Small intestine (tissue), 16 donors: Measurements from ENCODE around the gene GRB10. TPM values are rescaled to one million over a fixed set of nuclear protein-coding genes. Genes with fewer than 3 reads are reported as not detected.

Experiments
- DNase-seq, 2 donors: peaks; one replicate each; pipeline versions ENCODE4 v3.0.0 to v3.0.0-alpha.2; 2013
- FAIRE-seq: peaks from 2 replicates; lab custom pipeline; 2012; peaks lifted over from hg19 to GRCh38; lab: Jason Lieb, UNC
- H3K27ac ChIP-seq, 3 donors: one replicate each; pipeline ENCODE4 v1.5.1; 2013; ENCODE audit warnings: low read length in 2 of 3, mild to moderate bottlenecking in 2 of 3, control low read depth in 1 of 3, inconsistent platforms in 1 of 3, low read depth in 1 of 3, moderate library complexity in 1 of 3
- H3K27me3 ChIP-seq, 3 donors: one replicate each; pipeline ENCODE4 v1.6.1; 2013; ENCODE audit warnings: low read length in 3 of 3, inconsistent platforms in 1 of 3; ENCODE audit not compliant: control insufficient read depth in 3 of 3, insufficient read depth in 3 of 3
- H3K36me3 ChIP-seq, 3 donors: one replicate each; pipeline ENCODE4 v1.6.1; 2013; ENCODE audit warnings: low read length in 3 of 3, inconsistent platforms in 1 of 3, low read depth in 1 of 3, mild to moderate bottlenecking in 1 of 3, moderate library complexity in 1 of 3; ENCODE audit not compliant: control insufficient read depth in 3 of 3, insufficient read depth in 2 of 3
- H3K4me1 ChIP-seq, 3 donors: one replicate each; pipeline ENCODE4 v1.6.1; 2013; ENCODE audit warnings: low read length in 2 of 3, inconsistent platforms in 1 of 3, low read depth in 1 of 3, mild to moderate bottlenecking in 1 of 3, moderate library complexity in 1 of 3; ENCODE audit not compliant: control insufficient read depth in 3 of 3, insufficient read depth in 2 of 3
- H3K4me3 ChIP-seq, 3 donors: one replicate each; pipeline ENCODE4 v1.5.1; 2013; ENCODE audit warnings: low read length in 3 of 3, control low read depth in 1 of 3, inconsistent platforms in 1 of 3, low read depth in 1 of 3, mild to moderate bottlenecking in 1 of 3, moderate library complexity in 1 of 3
- H3K9me3 ChIP-seq, 2 donors: one replicate each; pipeline ENCODE4 v1.6.1; 2013; ENCODE audit warnings: low read depth in 1 of 2, low read length in 1 of 2; ENCODE audit not compliant: control insufficient read depth in 2 of 2, insufficient read depth in 1 of 2
- WGBS, 3 donors: extraction: QIAGEN DNeasy Blood & Tissue Kit; methylation state at CpG; one replicate each; pipeline ENCODE4 v1.1.7; 2013; 5-methylcytosine and 5-hydroxymethylcytosine counted together
- long read RNA-seq, 10 donors: transcript quantifications; one replicate each; lab custom pipeline, GENCODE V29; 2026
- polyA plus RNA-seq, 4 donors: library from polyadenylated mRNA; stranded (reverse) in 3 of 4; unstranded in 1 of 4; fragments of 200-250 nt in 3 of 4; fragments of 120-200 nt in 1 of 4; gene quantifications; one replicate each; pipeline versions ENCODE4 v1.2.1 to v1.2.3, GENCODE V29; 2013
- donor health status: healthy with polysubstance abuse.
- donor health status: control.
- donor health status: control.
- donor health status: Bipolar disorder and iron deficiency.
- donor health status: healthy.

GRB10 gene
- polyA plus RNA-seq = 10 to 100 TPM; 14.5 to 33.8 (median 22.1) TPM
- long read RNA-seq, donor 1 = 0 reads
- long read RNA-seq, donor 2, partial matches to known transcripts = 0 of 1 reads
- long read RNA-seq, donor 2, other reads (novel, unspliced or antisense) = 0 of 1 reads
- long read RNA-seq, donor 3 = 0 reads
- long read RNA-seq, donor 4 = 0 reads
- long read RNA-seq, donor 5 = 0 reads
- long read RNA-seq, donor 6, full-length matches to known transcripts = 1 of 1 reads
- long read RNA-seq, donor 6, partial matches to known transcripts = 0 of 1 reads
- long read RNA-seq, donor 6, other reads (novel, unspliced or antisense) = 0 of 1 reads
- long read RNA-seq, donor 7, full-length matches to known transcripts = 2 of 2 reads
- long read RNA-seq, donor 7, partial matches to known transcripts = 0 of 2 reads
- long read RNA-seq, donor 7, other reads (novel, unspliced or antisense) = 0 of 2 reads
- long read RNA-seq, donor 8 = 0 reads
- long read RNA-seq, donor 9 = 0 reads
- long read RNA-seq, donor 10, full-length matches to known transcripts = 2 of 2 reads
- long read RNA-seq, donor 10, partial matches to known transcripts = 0 of 2 reads
- long read RNA-seq, donor 10, other reads (novel, unspliced or antisense) = 0 of 2 reads

DNA sequence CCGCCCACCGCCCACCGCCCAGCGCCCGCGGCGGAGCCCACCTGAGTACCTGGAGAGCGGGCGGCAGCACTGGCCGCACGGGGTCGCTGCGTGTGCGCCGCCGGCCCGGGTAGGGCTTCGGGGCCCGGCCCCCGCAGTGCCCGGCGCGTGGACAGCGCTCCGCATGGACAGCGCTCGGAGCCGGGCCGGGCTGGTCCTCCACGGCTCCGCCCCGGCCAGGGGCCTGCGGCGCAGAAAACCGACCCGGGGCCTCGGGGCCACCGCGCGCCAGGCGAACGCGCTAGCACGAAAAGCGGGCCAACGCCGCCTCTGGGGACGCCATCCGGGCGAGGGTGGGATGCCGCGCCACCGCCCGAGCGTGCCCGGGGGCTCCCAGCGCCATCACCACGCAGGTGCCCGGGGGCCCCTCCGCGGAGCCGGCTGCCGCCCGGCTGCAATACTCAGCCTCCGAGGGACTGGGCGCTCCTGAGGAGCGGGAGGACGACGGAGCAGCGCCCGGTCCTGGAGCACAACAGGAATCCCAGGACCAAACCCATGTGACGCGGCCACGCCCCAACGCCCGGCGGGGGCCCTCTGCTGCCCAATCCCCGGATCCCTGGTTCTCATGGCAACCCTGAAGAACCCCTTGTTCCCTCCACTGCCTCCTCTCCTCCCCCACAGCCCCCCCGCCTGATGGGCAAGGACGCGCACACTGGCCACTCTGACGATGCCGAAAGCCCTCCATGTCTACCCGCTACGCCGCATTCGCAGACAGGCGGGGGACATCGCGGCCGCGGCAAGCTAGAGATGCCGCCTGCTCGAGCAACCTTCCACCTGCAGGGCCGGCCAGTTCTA lies at the start of gene GRB10:
Gene GRB10 (minus strand): TSS at position 522 of the 834 bp plus-strand sequence. CDS start 50,574 bp downstream, outside the sequence.
- H3K27me3 ChIP-seq = peaks cover 0 to 18% (median 3%) of the 10 kb centered on the region in 3 donors
- H3K27ac ChIP-seq = no peak within 1 kb of the TSS
- H3K9me3 ChIP-seq = peaks cover 0 to 8% of the 10 kb centered on the region in 2 donors
- no peak for FAIRE-seq
- peaks cover 0 to 4% (median 3%) of the 10 kb centered on the region in 3 donors for H3K4me1 ChIP-seq
- WGBS, 3 donors = 42 to 55% (median 50%) methylated on average over 58 to 95 of the region's 95 CpGs
- peak within 1 kb of the TSS in 2 of 3 donors; percentile 11 to 49 for H3K4me3 ChIP-seq
- peaks cover 0 to 3% (median 0%) of the 10 kb centered on the region in 3 donors for H3K36me3 ChIP-seq
- DNase-seq = peak in 1 of 2 donors; percentile 45

DNA sequence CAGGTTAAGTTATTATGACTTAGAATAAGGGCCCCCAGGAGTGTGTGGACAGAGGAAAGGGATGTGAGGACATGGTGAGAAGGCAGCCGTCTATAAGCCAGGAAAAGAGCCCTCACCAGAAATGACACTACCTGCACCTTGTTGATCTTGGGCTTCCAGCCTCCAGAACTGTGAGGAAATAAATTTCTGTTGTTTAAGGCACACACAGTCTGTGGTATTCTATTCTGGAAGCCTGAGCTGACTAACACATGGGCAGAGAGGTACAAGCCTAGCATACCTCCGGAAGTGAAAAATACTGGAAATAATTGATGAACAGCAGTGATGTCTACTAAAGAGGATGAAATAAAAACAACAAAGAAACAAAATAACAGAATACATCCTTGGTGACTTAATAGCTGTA lies 46.1 kb upstream of the GRB10 start:
- Histone ChIP-seq H3K27me3 (no peaks in the 10 kb centered on the region), H3K36me3 (no peaks in the 10 kb centered on the region), H3K27ac (no peak overlapping the region), H3K4me3 (no peak overlapping the region), H3K4me1 (peaks cover 0 to 25% (median 3%) of the 10 kb centered on the region in 3 donors), H3K9me3 (no peaks in the 10 kb centered on the region)
- DNase-seq (no peak), FAIRE-seq (no peak)
- WGBS, 3 donors = 93 to 99% (median 96%) methylated on average over 2 of the region's 2 CpGs

DNA sequence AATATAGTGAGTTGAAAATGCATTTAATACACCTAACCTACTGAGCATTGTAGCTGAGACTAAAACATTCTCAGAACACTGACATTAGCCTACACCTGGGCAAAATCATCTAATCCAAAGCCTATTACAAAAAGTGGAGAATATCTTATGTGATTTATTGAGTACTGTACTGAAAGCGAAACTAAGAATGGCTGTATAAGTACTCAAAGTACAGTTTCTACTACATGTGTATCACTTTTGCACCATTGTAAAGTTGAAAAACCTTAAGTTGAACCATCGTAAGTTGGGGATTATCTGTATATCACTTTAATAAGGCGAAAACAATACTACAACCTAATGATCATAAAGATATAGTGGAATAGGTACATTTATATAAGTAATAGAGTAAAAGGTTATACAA lies 45.4 kb upstream of the GRB10 start:
- peak; percentile 37 to 54 for DNase-seq
- WGBS, 3 donors = 21 to 59% (median 32%) methylated on average over 3 of the region's 3 CpGs
- Histone ChIP-seq H3K9me3 (no peaks in the 10 kb centered on the region), H3K27me3 (no peaks in the 10 kb centered on the region), H3K27ac (no peak overlapping the region), H3K4me3 (no peak overlapping the region), H3K4me1 (peaks cover 0 to 18% (median 3%) of the 10 kb centered on the region in 3 donors), H3K36me3 (no peaks in the 10 kb centered on the region)
- no peak for FAIRE-seq

DNA sequence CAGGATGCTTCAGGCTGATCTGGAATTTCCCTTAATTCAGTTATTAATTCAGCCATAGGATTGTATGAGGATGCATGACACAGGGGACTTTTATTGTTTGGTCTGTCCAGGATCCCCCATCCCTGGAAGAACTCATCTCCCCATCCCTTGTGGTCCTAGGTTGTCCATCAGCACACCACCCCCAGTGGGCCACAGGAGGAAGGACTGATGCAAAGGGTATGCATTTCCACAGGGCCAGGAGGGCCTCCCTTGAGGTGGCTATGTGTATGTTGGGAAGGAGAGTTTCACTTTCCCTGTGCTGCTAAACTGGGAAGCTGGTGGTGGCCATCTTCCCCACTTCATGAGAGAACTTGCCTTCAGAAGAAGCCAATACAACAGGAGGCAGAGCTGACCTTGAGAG lies 44.6 kb upstream of the GRB10 start:
- Histone ChIP-seq H3K36me3 (no peaks in the 10 kb centered on the region), H3K4me3 (no peak overlapping the region), H3K4me1 (peaks cover 0 to 13% (median 0%) of the 10 kb centered on the region in 3 donors), H3K27me3 (no peaks in the 10 kb centered on the region), H3K9me3 (no peaks in the 10 kb centered on the region), H3K27ac (no peak overlapping the region)
- FAIRE-seq (no peak), DNase-seq (peak in 1 of 2 donors; percentile 13)

DNA sequence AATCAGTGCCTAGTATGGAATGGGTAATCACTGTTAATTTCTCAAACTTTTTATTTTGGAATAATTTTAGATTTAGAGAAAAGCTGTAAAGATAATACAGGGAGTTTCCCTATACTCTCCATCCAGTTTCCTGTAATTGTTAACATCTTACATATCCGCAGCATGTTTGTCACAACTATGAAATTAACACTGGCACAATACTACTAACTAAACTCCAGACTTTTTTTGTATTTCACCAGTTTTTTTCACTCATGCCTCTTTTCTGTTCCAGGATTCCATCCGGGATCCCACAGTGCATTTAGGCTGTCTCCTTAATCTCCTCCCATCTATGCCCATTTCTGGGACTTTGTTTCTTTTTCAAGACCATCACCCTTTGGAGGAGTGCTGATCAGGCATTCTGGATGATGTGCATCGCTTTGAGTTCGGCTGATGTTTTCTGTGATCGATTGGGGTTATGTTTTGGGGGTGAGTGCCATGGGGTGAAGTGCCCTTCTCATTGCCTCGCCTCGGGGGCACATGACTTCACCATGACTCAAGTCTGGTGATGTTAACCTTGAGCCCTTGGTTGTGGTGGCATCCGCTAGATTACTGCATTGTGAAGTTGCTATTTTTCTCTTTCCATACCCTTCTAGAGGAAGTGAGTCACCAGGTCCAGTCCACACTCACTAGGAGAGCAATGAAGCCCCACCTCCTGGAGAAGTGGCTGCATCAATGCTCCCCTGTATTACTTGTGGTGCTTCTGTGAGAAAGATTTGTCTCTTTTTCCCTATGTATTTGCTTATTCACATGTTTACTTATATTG lies 43.9 kb upstream of the GRB10 start:
- no peak overlapping the region for H3K4me3 ChIP-seq
- FAIRE-seq (no peak), DNase-seq (peak; percentile 20 to 58)
- WGBS, 3 donors = 77 to 86% (median 84%) methylated on average over 8 of the region's 8 CpGs
- no peaks in the 10 kb centered on the region for H3K36me3 ChIP-seq
- H3K9me3 ChIP-seq = no peaks in the 10 kb centered on the region
- peaks cover 0 to 8% (median 0%) of the 10 kb centered on the region in 3 donors for H3K4me1 ChIP-seq
- no peak overlapping the region for H3K27ac ChIP-seq
- no peaks in the 10 kb centered on the region for H3K27me3 ChIP-seq

DNA sequence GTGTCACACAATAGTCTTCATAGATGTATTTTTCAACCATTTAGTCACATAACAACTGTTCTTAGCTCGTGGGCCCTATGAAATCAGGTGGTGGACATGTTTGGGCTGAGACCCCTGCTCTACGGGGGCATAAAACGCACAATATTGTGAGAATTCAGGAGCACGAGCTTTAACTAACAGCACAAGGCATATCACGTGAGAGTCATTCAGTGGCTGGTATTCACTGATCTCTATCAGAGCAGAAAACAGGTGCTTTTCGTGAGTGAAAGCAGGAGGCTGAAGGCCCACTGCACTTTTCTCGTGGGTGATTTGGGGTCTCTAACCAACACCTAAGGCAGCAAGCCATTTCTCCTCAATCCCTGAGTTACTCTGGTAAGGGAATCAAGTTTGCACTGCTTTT lies 42.8 kb upstream of the GRB10 start:
- no peak for FAIRE-seq
- H3K36me3 ChIP-seq = no peaks in the 10 kb centered on the region
- DNase-seq = peak in 1 of 2 donors; percentile 34
- no peaks in the 10 kb centered on the region for H3K9me3 ChIP-seq
- whole genome bisulfite sequencing, 3 donors = 70 to 77% (median 76%) methylated on average over 7 of the region's 7 CpGs
- H3K27ac ChIP-seq = no peak overlapping the region
- H3K4me1 ChIP-seq = peaks cover 0 to 12% (median 0%) of the 10 kb centered on the region in 3 donors
- H3K27me3 ChIP-seq = no peaks in the 10 kb centered on the region
- no peak overlapping the region for H3K4me3 ChIP-seq

DNA sequence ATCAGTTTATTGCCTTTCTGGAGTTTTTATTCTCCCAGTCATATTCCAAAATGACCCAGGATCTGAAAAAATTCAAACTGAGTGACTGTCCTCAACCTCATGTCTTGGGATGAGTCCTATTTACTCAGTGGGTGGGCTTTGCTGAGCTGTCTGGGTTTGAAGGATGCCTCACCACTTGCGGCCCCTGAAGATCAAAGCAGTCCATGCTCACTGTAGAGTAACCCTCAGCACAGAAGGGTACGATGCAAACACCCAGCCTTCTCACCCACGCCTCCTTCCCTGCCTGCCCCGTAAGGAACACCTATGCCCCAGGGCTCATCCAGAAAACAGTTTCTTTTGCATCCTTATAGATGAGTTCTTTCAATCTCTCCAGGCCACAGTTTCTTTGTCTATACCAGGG lies 42.2 kb upstream of the GRB10 start:
- Histone ChIP-seq H3K36me3 (no peaks in the 10 kb centered on the region), H3K9me3 (no peaks in the 10 kb centered on the region), H3K4me1 (peaks cover 0 to 12% (median 0%) of the 10 kb centered on the region in 3 donors), H3K27ac (no peak overlapping the region), H3K27me3 (no peaks in the 10 kb centered on the region), H3K4me3 (no peak overlapping the region)
- FAIRE-seq = no peak
- 79 to 93% (median 88%) methylated on average over 4 of the region's 4 CpGs for WGBS, 3 donors
- no peak for DNase-seq
